MM.1S (cell line): ENCODE measurements around the gene SCYL2.
"Not testable (repeated sequence)": the region's sequence is repeated elsewhere in the genome, so short reads cannot be mapped to it uniquely, and the experiment has no call there.

Source experiments
- DNase-seq: peaks from one replicate; pipeline ENCODE4 v3.0.0-alpha.2; 2015
- H2AFZ ChIP-seq: fragments of 300-600 bp; sonication (generic); 2 replicates; pipeline ENCODE4 v1.6.0; 2016; ENCODE audit warnings: antibody characterized with exemption, low read length
- H3F3A ChIP-seq: fragments of 300-600 bp; sonication (generic); 2 replicates; pipeline ENCODE4 v1.6.1; 2016; ENCODE audit warnings: mild to moderate bottlenecking, antibody characterized with exemption, low read length, moderate library complexity, mixed read lengths; ENCODE audit not compliant: insufficient read depth
- H3K27ac ChIP-seq: fragments of 300-600 bp; sonication (generic); 2 replicates; pipeline ENCODE4 v1.5.1; 2016; ENCODE audit warnings: mild to moderate bottlenecking, low read length
- H3K27me3 ChIP-seq: fragments of 300-600 bp; sonication (generic); replicated peaks from 2 replicates; pipeline ENCODE4 v1.6.0; 2016; ENCODE audit warnings: low read length; ENCODE audit not compliant: insufficient read depth
- H3K36me3 ChIP-seq: fragments of 300-600 bp; sonication (generic); replicated peaks from 2 replicates; pipeline ENCODE4 v1.6.1; 2016; ENCODE audit warnings: mild to moderate bottlenecking, low read length, mixed read lengths; ENCODE audit not compliant: insufficient read depth
- H3K4me1 ChIP-seq: fragments of 300-600 bp; sonication (generic); 2 replicates; pipeline ENCODE4 v1.6.1; 2016; ENCODE audit warnings: low read length, mixed read lengths
- H3K4me2 ChIP-seq: fragments of 300-600 bp; sonication (generic); 2 replicates; pipeline ENCODE4 v1.6.0; 2016; ENCODE audit warnings: low read depth, low read length
- H3K4me3 ChIP-seq: fragments of 300-600 bp; sonication (generic); 2 replicates; pipeline ENCODE4 v1.5.1; 2016; ENCODE audit warnings: low read length, mixed read lengths
- H3K79me2 ChIP-seq: fragments of 300-600 bp; sonication (generic); 2 replicates; pipeline ENCODE4 v1.6.1; 2016; ENCODE audit warnings: mixed run types, low read length, mixed read lengths
- H3K9ac ChIP-seq: fragments of 300-600 bp; sonication (generic); 2 replicates; pipeline ENCODE4 v1.6.1; 2016; ENCODE audit warnings: low read length, mixed read lengths
- H3K9me2 ChIP-seq: fragments of 300-600 bp; sonication (generic); replicated peaks from 2 replicates; pipeline ENCODE4 v1.6.1; 2016; ENCODE audit warnings: mild to moderate bottlenecking, low read length, mixed read lengths; ENCODE audit not compliant: insufficient read depth
- H3K9me3 ChIP-seq: fragments of 300-600 bp; sonication (generic); replicated peaks from 2 replicates; pipeline ENCODE4 v1.6.1; 2016; ENCODE audit warnings: mild to moderate bottlenecking, low read length, mixed read lengths; ENCODE audit not compliant: insufficient read depth
- H4K20me1 ChIP-seq: fragments of 300-600 bp; sonication (generic); 2 replicates; pipeline ENCODE4 v1.6.1; 2016; ENCODE audit warnings: mild to moderate bottlenecking, low read length, moderate library complexity, mixed read lengths; ENCODE audit not compliant: insufficient read depth
- CTCF ChIP-seq: fragments of 300-600 bp; sonication (generic); IDR thresholded peaks from 2 replicates; pipeline ENCODE4 v1.5.1; 2016; ENCODE audit warnings: antibody characterized with exemption, low read length, mixed read lengths
- EZH2 ChIP-seq: fragments of 300-600 bp; sonication (generic); optimal IDR thresholded peaks from 2 replicates; pipeline ENCODE3; 2017; ENCODE audit warnings: low read depth, mild to moderate bottlenecking, antibody characterized with exemption, low read length, mixed read lengths
- EZH2phosphoT487 ChIP-seq: fragments of 300-600 bp; sonication (generic); IDR thresholded peaks from 2 replicates; pipeline ENCODE4 v1.6.1; 2018; ENCODE audit warnings: antibody characterized with exemption, low read length

SCYL2 gene

GRCh38 chr12:100290016-100290415 lies 23.0 kb downstream of the SCYL2 start:
- Histone ChIP-seq H3K27ac (no peak overlapping the region), H3K9me3 (no peaks in the 10 kb centered on the region), H3K36me3 (no peaks in the 10 kb centered on the region), H2AFZ (no peak overlapping the region), H3K4me1 (no peaks in the 10 kb centered on the region), H3F3A (no peaks in the 10 kb centered on the region), H4K20me1 (no peaks in the 10 kb centered on the region), H3K9ac (no peak overlapping the region), H3K4me3 (no peak overlapping the region), H3K27me3 (no peaks in the 10 kb centered on the region), H3K9me2 (no peaks in the 10 kb centered on the region), H3K4me2 (no peak overlapping the region), H3K79me2 (no peaks in the 10 kb centered on the region)
- TF ChIP-seq EZH2 (no peak), EZH2phosphoT487 (no peak), CTCF (no peak)
- no peak for DNase-seq

DNA sequence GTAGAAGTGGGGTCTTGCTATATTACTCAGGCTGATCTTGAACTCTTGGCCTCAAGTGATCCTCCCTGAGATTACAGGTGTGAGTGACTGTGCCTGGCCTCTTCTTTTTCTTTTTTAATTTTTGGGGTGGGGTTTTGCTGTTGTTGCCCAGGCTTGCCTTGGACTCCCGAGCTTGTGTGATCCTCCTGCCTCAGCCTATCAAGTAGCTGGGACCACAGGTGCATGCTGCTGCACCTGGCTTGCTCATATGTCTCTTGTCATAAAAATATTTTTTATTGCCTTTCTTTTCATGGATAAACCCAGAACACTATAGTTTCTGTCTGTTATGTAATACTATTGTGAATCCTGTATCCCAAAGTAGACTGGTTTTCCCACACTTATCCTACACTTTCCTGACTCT lies 26.0 kb downstream of the SCYL2 start:
- Histone ChIP-seq H3K79me2 (no peaks in the 10 kb centered on the region), H3K4me1 (no peaks in the 10 kb centered on the region), H3K36me3 (no peaks in the 10 kb centered on the region), H3K27ac (no peak overlapping the region), H3K27me3 (no peaks in the 10 kb centered on the region), H3K9me3 (no peaks in the 10 kb centered on the region), H4K20me1 (no peaks in the 10 kb centered on the region), H3F3A (no peaks in the 10 kb centered on the region), H3K4me2 (no peak overlapping the region), H2AFZ (no peak overlapping the region), H3K4me3 (no peak overlapping the region), H3K9ac (no peak overlapping the region), H3K9me2 (no peaks in the 10 kb centered on the region)
- TF ChIP-seq CTCF (no peak), EZH2phosphoT487 (no peak), EZH2 (no peak)
- no peak for DNase-seq

- H3K36me3 ChIP-seq, DNase-seq, H3K4me3 ChIP-seq, H3K27me3 ChIP-seq, H3K9me3 ChIP-seq, H2AFZ ChIP-seq, H3K4me1 ChIP-seq, H3K9ac ChIP-seq, H3F3A ChIP-seq, H4K20me1 ChIP-seq, H3K79me2 ChIP-seq, H3K9me2 ChIP-seq, H3K27ac ChIP-seq, H3K4me2 ChIP-seq: not testable (repeated sequence)
These were observed 27.4 kb downstream of the SCYL2 start for GRCh38 chr12:100294366-100294765.

DNA sequence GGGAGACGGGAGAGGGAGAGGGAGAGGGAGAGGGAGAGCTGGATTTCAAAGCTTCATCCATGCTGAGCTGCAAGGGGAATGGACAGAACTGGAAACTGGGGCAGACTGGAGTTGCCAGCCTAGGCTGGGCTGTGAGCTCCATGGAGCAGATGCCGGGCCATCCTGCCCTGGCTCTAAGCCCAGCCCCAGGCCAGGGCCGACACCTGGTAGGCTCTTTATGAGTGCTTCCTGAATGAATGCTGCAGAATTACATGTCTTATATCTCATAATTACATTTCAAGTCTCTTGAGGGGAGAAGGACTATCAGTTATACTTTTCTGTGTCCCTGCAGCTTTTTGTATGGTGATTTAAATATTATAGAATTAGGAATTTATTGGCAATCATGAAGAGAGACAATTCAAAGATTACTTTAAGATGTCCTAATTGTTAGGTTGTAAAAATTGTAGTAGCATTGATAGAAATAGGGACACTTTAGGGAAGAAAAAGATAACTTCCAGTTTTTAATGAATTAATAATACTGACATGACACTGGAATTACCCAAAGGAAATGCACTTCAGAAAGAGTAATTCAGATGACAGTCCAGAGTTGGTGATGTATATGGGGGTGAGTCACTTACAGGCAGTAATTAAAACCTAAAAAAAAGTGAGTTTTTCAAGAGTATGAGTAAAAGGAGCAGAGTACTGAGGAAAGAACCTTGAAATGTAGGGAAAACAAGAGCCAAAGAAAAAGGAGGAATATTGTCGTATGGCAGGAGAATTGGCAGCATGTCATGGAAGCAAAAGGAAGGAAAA lies 29.0 kb downstream of the SCYL2 start:
- Histone ChIP-seq H3K4me3 (no peak overlapping the region), H3K9me3 (no peaks in the 10 kb centered on the region), H3K36me3 (no peaks in the 10 kb centered on the region), H2AFZ (no peak overlapping the region), H3K4me2 (no peak overlapping the region), H3K27me3 (no peaks in the 10 kb centered on the region), H3K9ac (no peak overlapping the region), H3K79me2 (no peaks in the 10 kb centered on the region), H3K27ac (no peak overlapping the region), H3K4me1 (no peaks in the 10 kb centered on the region), H3F3A (no peaks in the 10 kb centered on the region), H3K9me2 (no peaks in the 10 kb centered on the region), H4K20me1 (no peaks in the 10 kb centered on the region)
- TF ChIP-seq CTCF (no peak), EZH2 (no peak), EZH2phosphoT487 (no peak)
- no peak for DNase-seq
